Amygdala (tissue), 56 donors: ENCODE data around the gene LAPTM5.

Experiments
- DNase-seq, 56 donors: peaks; one replicate each; lab custom pipeline; 2025; lab: John Stamatoyannopoulos, UW

The LAPTM5 gene

GRCh38 chr1:30787856-30788495 lies 30.4 kb upstream of the LAPTM5 start:
- no peak for DNase-seq

- no peak for DNase-seq
These were observed 29.7 kb upstream of the LAPTM5 start for GRCh38 chr1:30787266-30787665.

- DNase-seq, result peak in 35 of 56 donors; percentile 22 to 76 (median 50)
These were observed 28.9 kb upstream of the LAPTM5 start for GRCh38 chr1:30786264-30786991.

GRCh38 chr1:30785714-30786113 lies 28.1 kb upstream of the LAPTM5 start:
- DNase-seq, result no peak

- DNase-seq, result no peak
These were observed 27.6 kb upstream of the LAPTM5 start for GRCh38 chr1:30785181-30785580.

GRCh38 chr1:30783256-30783915 lies 25.8 kb upstream of the LAPTM5 start:
- no peak for DNase-seq

GRCh38 chr1:30782361-30783255 lies 25.0 kb upstream of the LAPTM5 start:
- DNase-seq, result peak in 45 of 56 donors; percentile 13 to 77 (median 50)

GRCh38 chr1:30781906-30782305 lies 24.3 kb upstream of the LAPTM5 start:
- DNase-seq, result peak in 1 of 56 donors; percentile 34

GRCh38 chr1:30780409-30780808 lies 22.8 kb upstream of the LAPTM5 start:
- no peak for DNase-seq

GRCh38 chr1:30779294-30780071 lies 21.9 kb upstream of the LAPTM5 start:
- peak in 55 of 56 donors; percentile 32 to 94 (median 75) for DNase-seq

- DNase-seq, result no peak
These were observed 21.4 kb upstream of the LAPTM5 start for GRCh38 chr1:30778979-30779293.

- peak in 23 of 56 donors; percentile 20 to 87 (median 45) for DNase-seq
These were observed 20.8 kb upstream of the LAPTM5 start for GRCh38 chr1:30778154-30778978.

- peak in 3 of 56 donors; percentile 10 to 39 (median 30) for DNase-seq
These were observed 20.3 kb upstream of the LAPTM5 start for GRCh38 chr1:30777904-30778153.

- no peak for DNase-seq
These were observed 19.7 kb upstream of the LAPTM5 start for GRCh38 chr1:30777060-30777903.

- DNase-seq, result no peak
These were observed 18.8 kb upstream of the LAPTM5 start for GRCh38 chr1:30776097-30777059.

- no peak for DNase-seq
These were observed 17.9 kb upstream of the LAPTM5 start for GRCh38 chr1:30775433-30775975.
